K562 (cell line): ENCODE data around the gene HOXB7. TPM values are rescaled to one million over a fixed set of nuclear protein-coding genes. Genes with fewer than 3 reads are reported as not detected.

Experiments
- CHD1 ChIP-seq: fragments of 200-600 bp; sonication (generic); IDR thresholded peaks from one replicate; pipeline ENCODE4 v1.6.1; 2012; ENCODE audit warnings: mild to moderate bottlenecking, moderate library complexity, low read length, inconsistent platforms
- ETV1 ChIP-seq: fragments of 450-650 bp; conservative IDR thresholded peaks from 2 replicates; pipeline ENCODE4 v1.6.1; 2016; ENCODE audit warnings: missing genetic modification characterization, control low read depth, low read depth, missing compliant biosample characterization
- FOXP1 ChIP-seq: sonication (generic); formaldehyde crosslinking; IDR thresholded peaks from 2 replicates; pipeline ENCODE4 v1.8.0; 2022; ENCODE audit warnings: mild to moderate bottlenecking, missing genetic modification reagents
- HDGF ChIP-seq: fragments of 450-650 bp; IDR thresholded peaks from 2 replicates; pipeline ENCODE4 v1.6.1; 2016
- MGA ChIP-seq: fragments of 450-650 bp; IDR thresholded peaks from 2 replicates; pipeline ENCODE4 v1.6.1; 2016; ENCODE audit warnings: mild to moderate bottlenecking, moderate library complexity
- NONO ChIP-seq, 2 experiments: fragments of 200-400 bp in 1 of 2; fragments of 450-650 bp in 1 of 2; formaldehyde crosslinking in 1 of 2; IDR thresholded peaks; 2 replicates each; pipeline ENCODE4 v1.6.1; 2017; ENCODE audit warnings: low read depth in 2 of 2, mild to moderate bottlenecking in 2 of 2, moderate library complexity in 2 of 2, low read length in 1 of 2
- RBBP5 ChIP-seq: fragments of 200-600 bp; sonication (generic); IDR thresholded peaks from 2 replicates; pipeline ENCODE4 v1.6.1; 2012; ENCODE audit warnings: borderline replicate concordance, mild to moderate bottlenecking, low read length, control low read depth, inconsistent platforms; ENCODE audit not compliant: insufficient read depth, poor library complexity, severe bottlenecking
- RUNX1 ChIP-seq: sonication (generic); IDR thresholded peaks from 2 replicates; pipeline ENCODE4 v1.6.1; 2016; ENCODE audit warnings: antibody characterized with exemption, low read depth
- SNRNP70 ChIP-seq: fragments of 200-400 bp; formaldehyde crosslinking; optimal IDR thresholded peaks from 2 replicates; pipeline ENCODE3; 2017; ENCODE audit warnings: low read depth, low read length
- ZNF740 ChIP-seq, 3 experiments: fragments of 200-800 bp in 1 of 3; sonication (Bioruptor generic) in 1 of 3; sonication (generic) in 1 of 3; formaldehyde crosslinking in 1 of 3; IDR thresholded peaks; 2 replicates each; pipeline versions ENCODE4 v1.6.1 to v1.8.0; 2016 to 2022; ENCODE audit warnings: mild to moderate bottlenecking in 2 of 3, missing compliant biosample characterization in 2 of 3, missing genetic modification characterization in 2 of 3, missing genetic modification reagents in 1 of 3
- polyA plus RNA-seq, 8 experiments: library from polyadenylated mRNA; depleted of rRNA in 4 of 8; stranded (reverse) in 5 of 8; unstranded in 3 of 8; fragments of >200 nt; fragmentation: Nextera tagmentation in 2 of 8; fragmentation: Illumina TruSeq in 1 of 8; extraction: Ambion mirVana in 2 of 8; extraction: Trizol in 1 of 8; gene quantifications; 2 replicates each; pipeline versions ENCODE4 v1.2.1 to v1.2.3, GENCODE V29; 2011 to 2014; ENCODE audit warnings: inconsistent platforms in 1 of 8, missing spikeins in 1 of 8
- total RNA-seq, 7 experiments: library from RNA; depleted of rRNA in 6 of 7; stranded (reverse); fragments of >200 nt in 6 of 7; fragmentation: Illumina TruSeq in 2 of 7; extraction: Trizol in 2 of 7; gene quantifications; 2 replicates each; pipeline versions ENCODE4 v1.2.1 to v1.2.3, GENCODE V29; 2011 to 2021; ENCODE audit warnings: low replicate concordance in 1 of 7
- TF ChIP-seq, protein P1 (sequence below): sonication (generic); formaldehyde crosslinking; IDR thresholded peaks from 2 replicates; pipeline ENCODE4 v1.9.0; 2022; ENCODE audit warnings: mild to moderate bottlenecking, missing genetic modification reagents

HOXB7 gene
- total and polyA plus RNA-seq, 9 of the 15 experiments (the other 6 are each of a cell fraction or from before 2014, with no cell fraction given), result 5.5 to 16.7 (median 8.3) TPM

- TF ChIP-seq CHD1 (peak; percentile 64), RBBP5 (peak; percentile 12), SNRNP70 (no peak), FOXP1 (0 out of 2 replicates have a peak, but pooled peaks have one; percentile 11), ZNF740 (CRISPR knock-in tag; IDR thresholded peaks at IDR 0.05) (no peak; the same call in 1 of the 2 replicates), ZNF740 (tag; IDR thresholded peaks at IDR 0.05) (0 out of 4 replicates have a peak, but pooled peaks of 1 of the 2 experiments have one; percentile 13), ETV1 (tag) (no peak), NONO (IDR thresholded peaks at IDR 0.05; ENCODE audit: low read depth in 2 of 2, low read length in 1 of 2) (no peak), MGA (peak; percentile 53; the same call in 1 of the 2 replicates), RUNX1 (no peak), HDGF (no peak)
- TF ChIP-seq, protein P1, sequence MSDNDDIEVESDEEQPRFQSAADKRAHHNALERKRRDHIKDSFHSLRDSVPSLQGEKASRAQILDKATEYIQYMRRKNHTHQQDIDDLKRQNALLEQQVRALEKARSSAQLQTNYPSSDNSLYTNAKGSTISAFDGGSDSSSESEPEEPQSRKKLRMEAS (CRISPR knock-in tag), result peak; percentile 43; the same call in 1 of the 2 replicates
These were observed 19.4 kb upstream of the HOXB7 start (continued) for GRCh38 chr17:48630009-48630924.
